ENCODE measurements around the gene MKNK2.
A peak's percentile ranks its signal among the peaks of the same experiment; 100 is the strongest.

MKNK2 gene

GRCh38 chr19:2059422-2060201 lies 8.6 kb upstream of the MKNK2 start:
- ATAC-seq (replicated peaks; ENCODE audit: extremely low read depth, poor library complexity, severe bottlenecking) (no peak), DNase-seq (ENCODE audit: low spot score in 2 of 2) (no peak)
- Mint-ChIP-seq H3K4me1 (peaks cover 35% of the 10 kb centered on the region), H3K36me3 (ENCODE audit: insufficient read depth) (peaks cover 14% of the 10 kb centered on the region), H3K27ac (ENCODE audit: low read depth) (peak overlapping the region; percentile 98), H3K9me3 (no peaks in the 10 kb centered on the region), H3K27me3 (no peaks in the 10 kb centered on the region), H3K4me3 (peak overlapping the region; percentile 94)

GRCh38 chr19:2058570-2059421 lies 7.8 kb upstream of the MKNK2 start:
- DNase-seq (ENCODE audit: low spot score in 2 of 2) (no peak), ATAC-seq (replicated peaks; ENCODE audit: extremely low read depth, poor library complexity, severe bottlenecking) (no peak)
- Mint-ChIP-seq H3K27ac (ENCODE audit: low read depth) (peak overlapping the region; percentile 41), H3K4me3 (peak overlapping the region; percentile 31), H3K4me1 (peaks cover 35% of the 10 kb centered on the region), H3K27me3 (no peaks in the 10 kb centered on the region), H3K9me3 (no peaks in the 10 kb centered on the region), H3K36me3 (ENCODE audit: insufficient read depth) (peaks cover 11% of the 10 kb centered on the region)

- Mint-ChIP-seq H3K9me3 (no peaks in the 10 kb centered on the region), H3K4me1 (peaks cover 34% of the 10 kb centered on the region), H3K4me3 (peak overlapping the region; percentile 54), H3K36me3 (ENCODE audit: insufficient read depth) (peaks cover 11% of the 10 kb centered on the region), H3K27me3 (no peaks in the 10 kb centered on the region), H3K27ac (ENCODE audit: low read depth) (peak overlapping the region; percentile 80)
- DNase-seq (ENCODE audit: low spot score in 2 of 2) (no peak), ATAC-seq (replicated peaks; ENCODE audit: extremely low read depth, poor library complexity, severe bottlenecking) (no peak)
These were observed 6.7 kb upstream of the MKNK2 start for GRCh38 chr19:2057484-2058469.

- H3K4me1 Mint-ChIP-seq: peaks cover 35% of the 10 kb centered on the region
These were observed 5.8 kb upstream of the MKNK2 start for GRCh38 chr19:2056837-2057192.

GRCh38 chr19:2055931-2056836 lies 5.1 kb upstream of the MKNK2 start:
- no peaks in the 10 kb centered on the region for H3K27me3 Mint-ChIP-seq
- DNase-seq (ENCODE audit: low spot score in 2 of 2) (no peak), ATAC-seq (replicated peaks; ENCODE audit: extremely low read depth, poor library complexity, severe bottlenecking) (no peak)
- H3K4me1 Mint-ChIP-seq: peaks cover 42% of the 10 kb centered on the region
- peak overlapping the region; percentile 80 for H3K27ac Mint-ChIP-seq (ENCODE audit: low read depth)
- H3K9me3 Mint-ChIP-seq: no peaks in the 10 kb centered on the region
- H3K36me3 Mint-ChIP-seq (ENCODE audit: insufficient read depth): peaks cover 18% of the 10 kb centered on the region
- H3K4me3 Mint-ChIP-seq: peak overlapping the region; percentile 54

More at GRCh38 chr19:2056837-2057192, 5.8 kb upstream of the MKNK2 start:
- Mint-ChIP-seq H3K4me3 (peak overlapping the region; percentile 54), H3K36me3 (ENCODE audit: insufficient read depth) (peaks cover 15% of the 10 kb centered on the region), H3K9me3 (no peaks in the 10 kb centered on the region), H3K27ac (ENCODE audit: low read depth) (peak overlapping the region; percentile 80), H3K27me3 (no peaks in the 10 kb centered on the region)
- no peak for DNase-seq (ENCODE audit: low spot score in 2 of 2)
- no peak for ATAC-seq (replicated peaks; ENCODE audit: extremely low read depth, poor library complexity, severe bottlenecking)

- H3K36me3 Mint-ChIP-seq (ENCODE audit: insufficient read depth): peaks cover 20% of the 10 kb centered on the region
- H3K27ac Mint-ChIP-seq (ENCODE audit: low read depth): peak overlapping the region; percentile 78
- no peak for ATAC-seq (replicated peaks; ENCODE audit: extremely low read depth, poor library complexity, severe bottlenecking)
- no peak for DNase-seq (ENCODE audit: low spot score in 2 of 2)
- H3K9me3 Mint-ChIP-seq: no peaks in the 10 kb centered on the region
- H3K4me1 Mint-ChIP-seq: peaks cover 35% of the 10 kb centered on the region
- no peaks in the 10 kb centered on the region for H3K27me3 Mint-ChIP-seq
- no peak overlapping the region for H3K4me3 Mint-ChIP-seq
These were observed 3.7 kb upstream of the MKNK2 start for GRCh38 chr19:2054763-2055162.

GRCh38 chr19:2053601-2054389 lies 2.8 kb upstream of the MKNK2 start:
- Mint-ChIP-seq H3K27ac (ENCODE audit: low read depth) (peak overlapping the region; percentile 92), H3K27me3 (no peaks in the 10 kb centered on the region), H3K9me3 (no peaks in the 10 kb centered on the region), H3K36me3 (ENCODE audit: insufficient read depth) (peaks cover 27% of the 10 kb centered on the region), H3K4me3 (no peak overlapping the region), H3K4me1 (peaks cover 37% of the 10 kb centered on the region)
- ATAC-seq (replicated peaks; ENCODE audit: extremely low read depth, poor library complexity, severe bottlenecking) (no peak), DNase-seq (ENCODE audit: low spot score in 2 of 2) (no peak)

GRCh38 chr19:2051773-2052704 lies 995 bp upstream of the MKNK2 start:
- peaks cover 39% of the 10 kb centered on the region for H3K4me1 Mint-ChIP-seq
- no peaks in the 10 kb centered on the region for H3K27me3 Mint-ChIP-seq
- peaks cover 38% of the 10 kb centered on the region for H3K36me3 Mint-ChIP-seq (ENCODE audit: insufficient read depth)
- peak overlapping the region; percentile 92 for H3K27ac Mint-ChIP-seq (ENCODE audit: low read depth)
- H3K4me3 Mint-ChIP-seq: peak overlapping the region; percentile 85
- DNase-seq (ENCODE audit: low spot score in 2 of 2): peak in 1 of 2 donors; percentile 61
- peak; percentile 46 for ATAC-seq (replicated peaks; ENCODE audit: extremely low read depth, poor library complexity, severe bottlenecking)
- no peaks in the 10 kb centered on the region for H3K9me3 Mint-ChIP-seq

GRCh38 chr19:2050349-2050990 lies 574 bp downstream of the MKNK2 start:
- no peaks in the 10 kb centered on the region for H3K27me3 Mint-ChIP-seq
- ATAC-seq (replicated peaks; ENCODE audit: extremely low read depth, poor library complexity, severe bottlenecking): peak; percentile 2

More at GRCh38 chr19:2050349-2050990, 574 bp downstream of the MKNK2 start:
- no peaks in the 10 kb centered on the region for H3K9me3 Mint-ChIP-seq
- DNase-seq (ENCODE audit: low spot score in 2 of 2): no peak
- H3K4me1 Mint-ChIP-seq: peaks cover 40% of the 10 kb centered on the region
- peak overlapping the region; percentile 85 for H3K4me3 Mint-ChIP-seq
- peaks cover 41% of the 10 kb centered on the region for H3K36me3 Mint-ChIP-seq (ENCODE audit: insufficient read depth)
- peak overlapping the region; percentile 92 for H3K27ac Mint-ChIP-seq (ENCODE audit: low read depth)

Measured in central memory CD8-positive, alpha-beta T cell (primary cell).